Neural progenitor cell (in vitro differentiated cells): ENCODE data around the gene PAK4.

Experiments used
- CTCF ChIP-seq: fragments of 200-600 bp; sonication (generic); IDR thresholded peaks from 2 replicates; pipeline ENCODE4 v1.5.1; 2017; ENCODE audit warnings: antibody characterized with exemption, mild to moderate bottlenecking
- EZH2phosphoT487 ChIP-seq: fragments of 200-600 bp; sonication (generic); IDR thresholded peaks from 2 replicates; pipeline ENCODE4 v1.6.1; 2017; ENCODE audit warnings: antibody characterized with exemption

GRCh38 chr19:39206122-39206521 lies 80.5 kb downstream of the PAK4 start:
- TF ChIP-seq CTCF (no peak), EZH2phosphoT487 (no peak)
